HL-60 (cell line): ENCODE measurements around the gene SIGLEC9.
A peak's percentile ranks its signal among the peaks of the same experiment; 100 is the strongest.
"Not testable (repeated sequence)": the region's sequence is repeated elsewhere in the genome, so short reads cannot be mapped to it uniquely, and the experiment has no call there.

Source experiments
- DNase-seq, 2 experiments: peaks; one replicate each; pipeline ENCODE4 v3.0.0-alpha.2; 2010 to 2020; ENCODE audit warnings: low read depth in 1 of 2, low spot score in 1 of 2
- H3K27ac ChIP-seq: fragments of 250-450 bp; sonication (Bioruptor Pico); replicated peaks from 2 replicates; pipeline ENCODE4 v1.5.1; 2020; ENCODE audit warnings: mild to moderate bottlenecking, moderate library complexity
- H3K27me3 ChIP-seq: fragments of 250-450 bp; sonication (Bioruptor Pico); 2 replicates; pipeline ENCODE4 v1.5.1; 2021; ENCODE audit warnings: mild to moderate bottlenecking, moderate library complexity; ENCODE audit not compliant: insufficient read depth, poor library complexity, severe bottlenecking
- H3K4me3 ChIP-seq: replicated peaks from 2 replicates; pipeline ENCODE4 v1.5.1; 2011; ENCODE audit warnings: mild to moderate bottlenecking, control low read depth, low read length; ENCODE audit not compliant: insufficient read depth
- CTCF ChIP-seq: IDR thresholded peaks from one replicate; pipeline ENCODE4 v1.5.1; 2011; ENCODE audit warnings: low read length, control low read depth, inconsistent platforms; ENCODE audit not compliant: insufficient read depth
- GABPA ChIP-seq: IDR thresholded peaks from 2 replicates; pipeline ENCODE4 v1.6.1; 2012; ENCODE audit warnings: low read depth
- POLR2AphosphoS5 ChIP-seq: IDR thresholded peaks from 2 replicates; pipeline ENCODE4 v1.6.1; 2012; ENCODE audit warnings: low read depth
- REST ChIP-seq: IDR thresholded peaks from 2 replicates; pipeline ENCODE4 v1.6.1; 2012; ENCODE audit warnings: low read depth; ENCODE audit not compliant: insufficient replicate concordance
- SPI1 ChIP-seq: IDR thresholded peaks from 2 replicates; pipeline ENCODE4 v1.6.1; 2012; ENCODE audit warnings: low read depth, mild to moderate bottlenecking, borderline replicate concordance

SIGLEC9 gene

GRCh38 chr19:51168564-51169282 lies 44.0 kb downstream of the SIGLEC9 start:
- H3K27ac ChIP-seq, result no peak overlapping the region
- H3K4me3 ChIP-seq, result no peak overlapping the region
- DNase-seq, result no peak
- H3K27me3 ChIP-seq, result no peaks in the 10 kb centered on the region
- TF ChIP-seq POLR2AphosphoS5, result no peak
- TF ChIP-seq GABPA, result no peak
- TF ChIP-seq REST, result no peak

GRCh38 chr19:51169283-51169918 lies 44.7 kb downstream of the SIGLEC9 start:
- H3K27ac ChIP-seq, H3K4me3 ChIP-seq, H3K27me3 ChIP-seq: not testable (repeated sequence)
- peak; percentile 40 to 72 for DNase-seq
- peak; percentile 40 for TF ChIP-seq CTCF

- Histone ChIP-seq H3K27me3 (no peaks in the 10 kb centered on the region), H3K27ac (no peak overlapping the region), H3K4me3 (no peak overlapping the region)
- no peak for TF ChIP-seq SPI1
- TF ChIP-seq GABPA, result no peak
- no peak for TF ChIP-seq CTCF
- no peak for TF ChIP-seq REST
- no peak for TF ChIP-seq POLR2AphosphoS5
- DNase-seq, result peak in 1 of 2 experiments; percentile 24
Observed at GRCh38 chr19:51172223-51172622, 47.5 kb downstream of the SIGLEC9 start.

GRCh38 chr19:51173681-51174080 lies 49.0 kb downstream of the SIGLEC9 start:
- no peak for DNase-seq
- Histone ChIP-seq H3K4me3 (no peak overlapping the region), H3K27me3 (no peaks in the 10 kb centered on the region), H3K27ac (no peak overlapping the region)
- TF ChIP-seq CTCF (no peak), REST (no peak), POLR2AphosphoS5 (no peak)
